Stomach (tissue), 9 donors: ENCODE measurements around the gene CHST11. TPM values are rescaled to one million over a fixed set of nuclear protein-coding genes. Genes with fewer than 3 reads are reported as not detected.

Source experiments
- DNase-seq, 2 donors: peaks; one replicate each; pipeline versions ENCODE4 v3.0.0 to v3.0.0-alpha.2; 2013 to 2019
- H3K27ac ChIP-seq, 5 donors: fragments of 200-600 bp in 4 of 5; sonication (generic) in 4 of 5; one replicate each; pipeline ENCODE4 v1.5.1; 2013 to 2019; ENCODE audit warnings: mild to moderate bottlenecking in 1 of 5, moderate library complexity in 1 of 5
- H3K27me3 ChIP-seq, 3 donors: fragments of 200-600 bp; sonication (generic); one replicate each; pipeline ENCODE4 v1.5.1; 2017 to 2019; ENCODE audit warnings: mixed run types in 1 of 3
- H3K36me3 ChIP-seq, 4 donors: fragments of 200-600 bp; sonication (generic); 1 replicate in 3 of 4; 2 replicates in 1 of 4; pipeline ENCODE4 v1.5.1; 2016 to 2019
- H3K4me1 ChIP-seq, 4 donors: fragments of 200-600 bp; sonication (generic); one replicate each; pipeline ENCODE4 v1.5.1; 2016 to 2019
- H3K4me3 ChIP-seq, 4 donors: fragments of 200-600 bp; sonication (generic) in 3 of 4; one replicate each; pipeline ENCODE4 v1.5.1; 2016 to 2019; ENCODE audit warnings: mild to moderate bottlenecking in 1 of 4
- H3K9me3 ChIP-seq, 4 donors: fragments of 200-600 bp; sonication (generic); one replicate each; pipeline ENCODE4 v1.5.1; 2016 to 2019
- EP300 ChIP-seq: sonication (generic); formaldehyde crosslinking; IDR thresholded peaks from one replicate; pipeline ENCODE4 v1.6.1; 2017; ENCODE audit warnings: antibody characterized with exemption
- POLR2A ChIP-seq, 4 donors: fragments of 450-650 bp; IDR thresholded peaks; one replicate each; pipeline ENCODE4 v1.6.1; 2016; ENCODE audit warnings: antibody characterized with exemption in 4 of 4, control low read depth in 2 of 4, mild to moderate bottlenecking in 1 of 4, moderate library complexity in 1 of 4
- POLR2AphosphoS5 ChIP-seq, 3 donors: sonication (generic); formaldehyde crosslinking; IDR thresholded peaks; one replicate each; pipeline ENCODE4 v1.6.1; 2016; ENCODE audit warnings: antibody characterized with exemption in 3 of 3
- WGBS, 5 donors: extraction: QIAGEN DNeasy Blood & Tissue Kit in 3 of 5; methylation state at CpG; one replicate each; pipeline versions ENCODE4 v1.1.5 to v1.1.7; 2013 to 2018; 5-methylcytosine and 5-hydroxymethylcytosine counted together
- intact Hi-C: fragments of 100-400 bp; cut with DNase I; formaldehyde crosslinking; loops from one replicate; pipeline ENCODE4 v1.15.1; 2023; ENCODE audit warnings: low total_unique reads
- polyA plus RNA-seq, 3 donors: library from polyadenylated mRNA; stranded (reverse); fragments of 200-250 nt; gene quantifications; one replicate each; pipeline ENCODE4 v1.2.3, GENCODE V29; 2013
- total RNA-seq, 5 donors: library from RNA; depleted of rRNA; stranded (reverse); fragments of >200 nt; gene quantifications; one replicate each; pipeline versions ENCODE4 v1.1.0 to v1.2.3, GENCODE V29; 2014 to 2016
- TF ChIP-seq, protein P1 (sequence below), 7 experiments: fragments of 450-650 bp in 4 of 7; fragments of 200-600 bp in 3 of 7; sonication (generic) in 3 of 7; IDR thresholded peaks; one replicate each; pipeline ENCODE4 v1.5.1; 2016 to 2019; ENCODE audit warnings: antibody characterized with exemption in 7 of 7, control low read depth in 2 of 7, mild to moderate bottlenecking in 1 of 7
- donor health status: healthy with polysubstance abuse.
- donor health status: Bipolar disorder and iron deficiency.
- donor health status: healthy.

CHST11 gene
- total and polyA plus RNA-seq, 8 donors, result 2.3 to 192 (median 18.6) TPM

DNA sequence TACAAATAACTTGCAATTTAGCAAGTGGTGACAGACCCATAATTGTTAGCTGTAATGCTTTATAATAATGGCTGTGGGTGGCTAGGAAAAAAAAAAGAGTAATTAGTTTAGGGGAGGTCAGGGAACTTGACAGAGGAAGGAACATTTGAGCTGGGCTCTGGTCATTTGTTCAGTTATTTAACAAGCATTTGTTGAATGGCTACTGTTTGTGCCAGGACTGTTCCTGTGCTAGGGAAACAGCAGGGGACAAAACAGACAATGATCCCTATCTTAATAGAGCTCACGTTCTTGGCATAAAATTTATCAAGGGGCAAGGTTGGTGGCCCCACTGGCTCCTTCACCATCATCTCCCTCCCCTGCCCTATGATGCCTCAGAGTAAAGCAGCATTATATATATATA, 18.5 kb downstream of the CHST11 start:
- no peak for TF ChIP-seq EP300
- TF ChIP-seq, protein P1, sequence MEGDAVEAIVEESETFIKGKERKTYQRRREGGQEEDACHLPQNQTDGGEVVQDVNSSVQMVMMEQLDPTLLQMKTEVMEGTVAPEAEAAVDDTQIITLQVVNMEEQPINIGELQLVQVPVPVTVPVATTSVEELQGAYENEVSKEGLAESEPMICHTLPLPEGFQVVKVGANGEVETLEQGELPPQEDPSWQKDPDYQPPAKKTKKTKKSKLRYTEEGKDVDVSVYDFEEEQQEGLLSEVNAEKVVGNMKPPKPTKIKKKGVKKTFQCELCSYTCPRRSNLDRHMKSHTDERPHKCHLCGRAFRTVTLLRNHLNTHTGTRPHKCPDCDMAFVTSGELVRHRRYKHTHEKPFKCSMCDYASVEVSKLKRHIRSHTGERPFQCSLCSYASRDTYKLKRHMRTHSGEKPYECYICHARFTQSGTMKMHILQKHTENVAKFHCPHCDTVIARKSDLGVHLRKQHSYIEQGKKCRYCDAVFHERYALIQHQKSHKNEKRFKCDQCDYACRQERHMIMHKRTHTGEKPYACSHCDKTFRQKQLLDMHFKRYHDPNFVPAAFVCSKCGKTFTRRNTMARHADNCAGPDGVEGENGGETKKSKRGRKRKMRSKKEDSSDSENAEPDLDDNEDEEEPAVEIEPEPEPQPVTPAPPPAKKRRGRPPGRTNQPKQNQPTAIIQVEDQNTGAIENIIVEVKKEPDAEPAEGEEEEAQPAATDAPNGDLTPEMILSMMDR (IDR thresholded peaks at IDR 0.05), result no peak
- TF ChIP-seq POLR2A (IDR thresholded peaks at IDR 0.05), result no peak
- TF ChIP-seq POLR2AphosphoS5 (IDR thresholded peaks at IDR 0.05), result no peak
- Histone ChIP-seq H3K36me3 (no peaks in the 10 kb centered on the region), H3K4me3 (no peak overlapping the region), H3K9me3 (no peaks in the 10 kb centered on the region), H3K4me1 (peaks cover 3 to 29% (median 15%) of the 10 kb centered on the region in 4 donors), H3K27me3 (no peaks in the 10 kb centered on the region), H3K27ac (no peak overlapping the region)
- 27 to 58% (median 53%) methylated on average over 1 of the region's 1 CpG for WGBS, 5 donors
- no peak for DNase-seq
- intact Hi-C loops, result no loop called here

GRCh38 chr12:104477510-104478390, 21.0 kb downstream of the CHST11 start:
- peaks cover 3 to 38% (median 17%) of the 10 kb centered on the region in 4 donors for H3K4me1 ChIP-seq
- peaks cover 0 to 3% (median 0%) of the 10 kb centered on the region in 4 donors for H3K9me3 ChIP-seq
- H3K27ac ChIP-seq, result peak overlapping the region; percentile 20 to 69 (median 47)
- 77 to 84% (median 80%) methylated on average over 6 of the region's 6 CpGs for WGBS, 5 donors
- TF ChIP-seq POLR2AphosphoS5 (IDR thresholded peaks at IDR 0.05) (no peak), EP300 (no peak), POLR2A (IDR thresholded peaks at IDR 0.05) (no peak)
- TF ChIP-seq, protein P1 (IDR thresholded peaks at IDR 0.05), result no peak
- intact Hi-C loops, result no loop called here
- no peaks in the 10 kb centered on the region for H3K27me3 ChIP-seq
- no peak for DNase-seq
- H3K36me3 ChIP-seq, result no peaks in the 10 kb centered on the region
- no peak overlapping the region for H3K4me3 ChIP-seq

GRCh38 chr12:104478396-104479122, 21.8 kb downstream of the CHST11 start:
- DNase-seq, result peak in 1 of 2 donors; percentile 50
- peaks cover 0 to 32% (median 11%) of the 10 kb centered on the region in 4 donors for H3K4me1 ChIP-seq
- WGBS, 5 donors, result 67 to 75% (median 73%) methylated on average over 8 of the region's 8 CpGs
- intact Hi-C loops, result no loop called here
- no peak overlapping the region for H3K4me3 ChIP-seq
- TF ChIP-seq EP300 (no peak), POLR2AphosphoS5 (IDR thresholded peaks at IDR 0.05) (peak in 2 of 3 donors; percentile 30 to 42)
- H3K9me3 ChIP-seq, result peaks cover 0 to 3% (median 0%) of the 10 kb centered on the region in 4 donors
- no peaks in the 10 kb centered on the region for H3K36me3 ChIP-seq
- H3K27ac ChIP-seq, result peak overlapping the region in 4 of 5 donors; percentile 20 to 69 (median 52)
- no peaks in the 10 kb centered on the region for H3K27me3 ChIP-seq

DNA sequence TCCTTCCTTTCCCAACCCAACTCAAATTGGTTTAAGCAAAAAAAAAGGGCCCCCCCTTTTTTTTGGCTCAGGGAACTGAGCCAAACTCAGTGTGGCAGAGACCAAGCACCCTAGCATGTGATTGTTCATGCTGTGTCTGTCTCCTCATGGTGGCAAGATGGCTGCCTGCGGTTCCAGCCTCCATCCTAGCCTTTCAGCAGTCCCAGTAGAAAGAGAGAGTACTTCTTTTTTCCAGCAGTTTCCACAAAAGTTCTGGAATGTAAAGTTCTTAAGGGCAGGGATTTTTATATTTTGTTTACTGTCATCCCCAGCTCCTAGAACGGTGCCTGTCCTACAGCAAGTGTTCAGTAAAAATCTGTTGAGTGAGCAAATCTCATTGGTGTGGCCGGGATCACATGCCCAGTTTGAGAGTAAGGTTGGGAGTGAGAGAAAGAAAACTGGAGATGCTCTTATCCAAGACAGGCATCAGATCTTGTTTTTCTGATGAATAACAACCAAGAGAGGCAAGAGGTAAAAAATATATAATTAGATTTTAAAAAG, 22.4 kb downstream of the CHST11 start:
- Histone ChIP-seq H3K36me3 (no peaks in the 10 kb centered on the region), H3K27me3 (no peaks in the 10 kb centered on the region), H3K27ac (peak overlapping the region in 4 of 5 donors; percentile 20 to 69 (median 52)), H3K4me3 (no peak overlapping the region), H3K4me1 (peaks cover 0 to 29% (median 6%) of the 10 kb centered on the region in 4 donors), H3K9me3 (peaks cover 0 to 3% (median 0%) of the 10 kb centered on the region in 4 donors)
- DNase-seq, result no peak
- TF ChIP-seq, protein P1 (IDR thresholded peaks at IDR 0.05), result no peak
- TF ChIP-seq EP300 (no peak), POLR2AphosphoS5 (IDR thresholded peaks at IDR 0.05) (no peak), POLR2A (IDR thresholded peaks at IDR 0.05) (no peak)
- 80 to 94% (median 93%) methylated on average over 3 of the region's 3 CpGs for WGBS, 5 donors
- intact Hi-C loops, result no loop called here
